Astrocyte of the spinal cord (primary cell): Measurements from ENCODE around the gene PRSS8.
"Not testable (repeated sequence)": the region's sequence is repeated elsewhere in the genome, so short reads cannot be mapped to it uniquely, and the experiment has no call there.

Experiments
- DNase-seq: peaks from one replicate; pipeline ENCODE4 v3.0.0; 2011; ENCODE audit warnings: low read depth, low spot score
- H3K4me3 ChIP-seq: 2 replicates; pipeline ENCODE4 v1.5.1; 2011; ENCODE audit warnings: low read depth, mild to moderate bottlenecking, low read length, moderate library complexity
- in situ Hi-C: cut with HindIII; loops from 2 replicates; pipeline ENCODE4 v1.10.0; 2017; ENCODE audit warnings: low sequenced_read_pairs
- TF ChIP-seq, protein P1 (sequence below): IDR thresholded peaks from 2 replicates; pipeline ENCODE4 v1.5.1; 2012; ENCODE audit warnings: low read depth, mild to moderate bottlenecking, low read length, inconsistent platforms

PRSS8 gene

DNA sequence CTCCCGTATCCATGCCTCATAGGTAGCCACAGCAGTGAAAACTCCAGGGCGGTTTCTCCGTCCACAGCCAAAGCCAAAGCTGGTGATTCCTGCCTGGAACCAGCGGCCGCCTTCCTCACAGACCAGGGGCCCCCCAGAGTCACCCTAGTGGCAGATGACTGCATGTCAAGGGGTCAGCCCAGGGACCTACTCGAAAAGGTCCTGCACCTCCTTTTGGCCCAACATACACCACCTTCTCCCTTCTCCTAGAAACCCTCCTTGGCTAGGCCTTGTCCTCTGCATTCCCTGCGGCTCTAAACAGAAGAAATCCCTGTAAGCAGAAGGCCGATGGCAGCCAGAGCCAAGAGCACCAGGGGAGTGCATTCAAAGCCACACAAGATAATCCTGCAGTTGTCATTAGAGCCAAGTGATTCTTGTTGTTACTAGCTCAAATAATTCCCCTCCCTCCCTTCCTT is 8.2 kb upstream of the PRSS8 start:
- in situ Hi-C loops: no loop called here
- TF ChIP-seq, protein P1, sequence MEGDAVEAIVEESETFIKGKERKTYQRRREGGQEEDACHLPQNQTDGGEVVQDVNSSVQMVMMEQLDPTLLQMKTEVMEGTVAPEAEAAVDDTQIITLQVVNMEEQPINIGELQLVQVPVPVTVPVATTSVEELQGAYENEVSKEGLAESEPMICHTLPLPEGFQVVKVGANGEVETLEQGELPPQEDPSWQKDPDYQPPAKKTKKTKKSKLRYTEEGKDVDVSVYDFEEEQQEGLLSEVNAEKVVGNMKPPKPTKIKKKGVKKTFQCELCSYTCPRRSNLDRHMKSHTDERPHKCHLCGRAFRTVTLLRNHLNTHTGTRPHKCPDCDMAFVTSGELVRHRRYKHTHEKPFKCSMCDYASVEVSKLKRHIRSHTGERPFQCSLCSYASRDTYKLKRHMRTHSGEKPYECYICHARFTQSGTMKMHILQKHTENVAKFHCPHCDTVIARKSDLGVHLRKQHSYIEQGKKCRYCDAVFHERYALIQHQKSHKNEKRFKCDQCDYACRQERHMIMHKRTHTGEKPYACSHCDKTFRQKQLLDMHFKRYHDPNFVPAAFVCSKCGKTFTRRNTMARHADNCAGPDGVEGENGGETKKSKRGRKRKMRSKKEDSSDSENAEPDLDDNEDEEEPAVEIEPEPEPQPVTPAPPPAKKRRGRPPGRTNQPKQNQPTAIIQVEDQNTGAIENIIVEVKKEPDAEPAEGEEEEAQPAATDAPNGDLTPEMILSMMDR: no peak
- no peak overlapping the region for H3K4me3 ChIP-seq
- no peak for DNase-seq

DNA sequence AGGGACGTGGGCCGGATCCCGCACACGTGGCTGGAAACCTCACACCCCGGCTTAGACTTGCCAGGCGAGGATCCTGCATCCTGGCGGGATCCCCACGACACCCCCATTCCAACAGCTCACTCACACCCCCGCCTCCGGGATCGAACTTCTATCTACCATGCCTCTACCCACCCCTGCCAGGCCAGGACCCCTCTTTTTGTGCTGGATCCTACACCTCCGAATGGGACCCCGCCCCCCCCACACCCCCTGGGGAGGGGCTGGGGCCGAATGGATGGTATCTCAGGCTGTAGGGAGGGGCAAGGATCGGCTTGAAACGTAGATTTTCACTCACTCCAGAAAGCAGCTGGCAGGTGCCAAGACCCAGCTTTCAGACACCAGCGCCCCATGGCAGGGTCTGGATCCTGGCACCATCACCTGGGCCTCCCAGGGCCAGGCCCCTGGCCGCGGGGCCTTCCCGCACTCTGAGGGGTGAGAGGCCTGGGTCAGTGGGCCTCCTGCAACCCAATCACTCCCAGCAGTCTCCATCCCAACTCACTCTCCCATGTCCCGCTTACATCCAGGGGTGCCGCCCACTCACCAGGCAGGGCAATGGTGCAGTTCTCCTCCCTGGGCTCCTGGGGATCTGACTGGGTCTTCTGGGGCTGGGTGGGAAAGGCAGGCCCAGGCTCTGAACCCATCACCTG is 7.6 kb upstream of the PRSS8 start:
- TF ChIP-seq, protein P1: no peak
- DNase-seq: no peak
- in situ Hi-C loops: no loop called here
- no peak overlapping the region for H3K4me3 ChIP-seq

- DNase-seq: peak; percentile 99
- peak overlapping the region; percentile 29 for H3K4me3 ChIP-seq
- TF ChIP-seq, protein P1: peak; percentile 91
- in situ Hi-C loops: no loop called here
Observed at GRCh38 chr16:31142109-31143010, 6.8 kb upstream of the PRSS8 start.

GRCh38 chr16:31141489-31142108 is 6.1 kb upstream of the PRSS8 start:
- TF ChIP-seq, protein P1: no peak
- in situ Hi-C loops: no loop called here
- H3K4me3 ChIP-seq: peak overlapping the region; percentile 29
- no peak for DNase-seq

DNA sequence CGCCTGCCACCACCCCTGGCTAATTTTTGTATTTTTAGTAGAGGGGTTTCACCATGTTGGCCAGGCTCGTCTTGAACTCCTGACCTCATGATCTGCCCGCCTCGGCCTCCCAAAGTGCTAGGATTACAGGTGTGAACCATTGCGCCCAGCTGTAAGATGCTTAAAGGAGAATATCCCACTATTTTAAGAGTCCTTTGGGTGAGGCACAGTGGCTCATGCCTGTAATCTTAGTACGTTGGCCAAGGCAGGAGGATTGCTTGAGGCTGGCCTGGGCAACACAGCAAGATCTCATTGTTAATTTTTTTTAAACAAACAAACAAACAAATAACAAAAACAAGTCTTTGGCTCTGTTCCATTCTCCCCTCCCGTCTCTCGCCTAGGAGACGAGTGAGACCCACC is 5.5 kb upstream of the PRSS8 start:
- in situ Hi-C loops, H3K4me3 ChIP-seq, DNase-seq: not testable (repeated sequence)

GRCh38 chr16:31138621-31139578 is 3.4 kb upstream of the PRSS8 start:
- in situ Hi-C loops: no loop called here
- TF ChIP-seq, protein P1: no peak
- peak; percentile 43 for DNase-seq
- no peak overlapping the region for H3K4me3 ChIP-seq

- DNase-seq, H3K4me3 ChIP-seq, in situ Hi-C loops: not testable (repeated sequence)
Observed at GRCh38 chr16:31136822-31137499, 1.4 kb upstream of the PRSS8 start.
